GM21717 (cell line): Measurements from ENCODE around the gene PHLDB2.

Experiments
- ATAC-seq: cut with Tn5 transposase; IDR thresholded peaks from one replicate; pipeline ENCODE4 v1.9.1; 2021; ENCODE audit warnings: mild to moderate bottlenecking, moderate library complexity; ENCODE audit not compliant: unreplicated experiment

PHLDB2 gene

DNA sequence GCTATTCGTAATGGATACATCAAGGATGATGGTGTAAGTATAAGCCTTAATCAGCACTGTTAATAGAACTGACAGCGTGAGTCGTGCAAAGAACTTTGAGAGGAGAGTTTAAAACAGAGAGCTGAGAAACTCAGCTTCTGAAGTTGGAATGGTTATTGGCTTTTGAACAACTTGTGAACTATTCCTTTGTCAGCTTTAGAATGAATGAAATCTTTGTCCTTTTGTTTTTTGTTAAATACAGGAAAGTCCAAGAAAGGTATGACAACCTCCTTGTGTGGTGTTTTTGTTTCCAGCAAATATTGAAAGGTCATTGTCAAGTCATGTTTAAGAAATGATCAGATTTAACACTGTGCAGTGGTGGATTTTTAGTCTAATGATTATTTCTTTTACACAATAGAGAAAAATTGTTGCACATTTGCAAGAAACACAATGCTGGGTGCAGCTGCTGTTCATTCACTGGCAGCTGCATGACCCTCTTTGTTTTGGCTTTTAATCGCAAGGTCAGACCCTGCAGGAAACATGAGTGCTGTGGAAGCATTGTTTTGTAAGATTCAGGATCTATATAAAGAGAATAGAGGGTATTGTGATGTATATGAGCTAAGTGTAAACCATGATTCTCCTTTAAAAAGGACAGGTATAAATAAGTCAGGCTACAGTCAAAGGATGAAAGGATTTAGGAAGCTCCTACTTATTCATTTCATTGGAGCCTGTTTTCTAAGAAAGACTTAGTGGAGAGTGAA lies 98.1 kb downstream of the PHLDB2 start:
- ATAC-seq = no peak

DNA sequence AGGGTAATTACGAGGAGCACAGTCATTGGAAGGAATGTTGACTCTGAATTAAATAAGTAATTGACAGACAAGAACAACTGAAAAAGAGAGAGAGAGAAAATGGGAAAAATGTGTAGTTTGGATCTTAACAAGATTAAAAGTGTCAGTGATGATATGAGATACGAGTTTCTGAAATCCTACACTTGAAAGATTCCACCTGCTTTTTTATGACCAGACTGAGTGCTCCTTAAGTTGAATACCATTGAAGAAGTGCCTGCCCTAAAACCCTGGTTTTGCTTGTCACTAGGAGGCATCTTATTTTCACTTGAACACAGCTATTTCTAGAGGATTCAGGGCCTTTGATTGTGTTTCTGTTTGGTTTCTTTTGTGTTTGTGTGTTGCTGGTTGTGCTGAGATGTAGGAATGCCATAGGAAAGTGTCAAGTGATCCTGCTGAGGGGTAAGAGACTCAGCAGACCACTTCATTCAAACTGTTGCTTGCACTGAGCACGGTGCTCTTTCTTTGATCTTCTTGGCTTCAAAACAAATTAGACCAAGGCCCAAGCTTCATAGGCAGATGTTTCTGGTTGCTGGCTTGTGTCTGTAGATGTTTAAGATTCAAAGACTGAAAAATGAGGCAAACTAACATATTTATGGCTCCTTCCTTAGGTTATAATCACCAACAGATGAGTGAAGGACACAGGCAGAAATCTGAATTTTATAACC lies 102.5 kb downstream of the PHLDB2 start:
- ATAC-seq = no peak

DNA sequence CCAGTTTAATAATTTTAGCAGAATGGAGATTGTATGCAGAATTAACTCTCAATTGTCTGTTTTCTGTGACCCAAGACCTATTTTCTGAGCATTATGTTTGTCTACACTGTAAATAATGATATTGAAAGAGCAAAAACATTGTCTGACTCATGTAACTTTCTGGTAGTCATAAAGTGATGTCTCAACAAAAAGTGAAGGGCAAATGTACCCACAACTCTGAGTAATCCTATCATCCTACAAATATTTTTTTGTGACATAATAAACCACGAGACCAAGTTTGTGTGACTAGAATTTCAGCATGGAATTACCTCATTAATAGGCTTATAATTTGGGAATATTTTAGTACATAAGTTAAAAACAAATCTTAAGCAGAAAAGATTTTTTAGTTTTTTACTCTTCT lies 104.4 kb downstream of the PHLDB2 start:
- no peak for ATAC-seq

DNA sequence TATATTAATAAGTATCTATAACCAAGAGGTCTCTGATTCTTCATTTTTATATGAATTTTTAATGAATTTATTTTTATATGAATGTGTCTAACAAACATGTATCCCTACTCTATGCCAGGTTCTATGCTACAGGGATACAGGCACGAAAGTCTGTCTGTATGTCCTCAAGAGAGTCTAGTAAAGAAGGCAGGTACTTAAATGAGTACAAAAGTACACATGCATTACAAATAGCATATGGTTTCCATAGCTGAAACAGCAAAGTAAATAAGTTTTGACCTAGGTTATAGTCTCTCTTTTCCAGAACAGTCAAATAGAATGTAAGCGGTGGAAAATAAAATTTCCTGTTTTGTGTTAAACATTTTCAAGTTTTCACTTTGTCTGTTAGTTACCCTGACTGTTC lies 106.4 kb downstream of the PHLDB2 start:
- no peak for ATAC-seq

GRCh38 chr3:111967068-111967467 lies 108.0 kb downstream of the PHLDB2 start:
- ATAC-seq = no peak

GRCh38 chr3:111967651-111968274 lies 108.7 kb downstream of the PHLDB2 start:
- peak; percentile 93 for ATAC-seq

- ATAC-seq = no peak
Measured at GRCh38 chr3:111968319-111969054, 109.4 kb downstream of the PHLDB2 start.

- ATAC-seq = no peak
Measured at GRCh38 chr3:111970376-111970775, 111.3 kb downstream of the PHLDB2 start.

GRCh38 chr3:111971533-111972130 lies 112.6 kb downstream of the PHLDB2 start:
- ATAC-seq = no peak

DNA sequence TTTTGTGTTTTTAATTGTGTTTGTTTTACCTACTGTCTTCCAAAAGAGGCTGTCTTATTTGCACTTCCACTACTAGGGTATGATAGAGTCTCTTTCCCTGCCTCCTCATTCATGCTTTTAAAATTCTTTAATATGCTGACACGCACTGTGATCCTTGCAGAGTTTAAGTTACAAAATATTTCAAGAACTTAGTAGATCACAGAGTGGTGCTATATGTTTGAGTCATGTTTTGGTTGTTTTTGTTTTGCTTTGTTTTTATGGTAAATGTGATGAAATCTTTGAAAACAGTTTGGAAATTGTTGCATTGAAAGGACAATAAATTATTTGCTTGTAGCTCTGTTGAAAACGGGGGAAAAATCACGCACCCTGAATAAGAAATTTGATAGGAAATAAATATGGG lies 113.8 kb downstream of the PHLDB2 start:
- no peak for ATAC-seq

DNA sequence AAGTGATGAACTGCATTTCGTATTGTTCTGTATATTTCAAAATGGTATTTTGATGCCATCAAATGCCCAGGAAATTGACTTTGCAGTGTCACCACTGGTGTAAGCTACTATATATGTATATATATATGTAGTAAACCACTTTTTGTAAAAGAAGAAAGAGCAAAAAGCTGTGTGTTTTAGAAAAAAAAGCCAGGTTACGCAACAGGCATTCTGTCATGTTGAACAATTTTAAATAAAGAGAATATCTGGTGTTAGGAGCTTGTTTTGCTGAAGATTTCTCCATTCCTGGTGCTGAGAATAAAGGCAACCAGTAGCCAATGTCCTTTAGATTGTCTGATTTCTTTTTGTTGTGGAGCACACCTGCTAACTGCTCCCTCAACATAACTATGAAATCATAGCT lies 116.1 kb downstream of the PHLDB2 start:
- ATAC-seq = no peak

- ATAC-seq = no peak
Measured at GRCh38 chr3:111976254-111976653, 117.2 kb downstream of the PHLDB2 start.

- peak; percentile 96 for ATAC-seq
Measured at GRCh38 chr3:111978583-111979433, 119.7 kb downstream of the PHLDB2 start, which contains the start of gene ABHD10. Gene ABHD10 (plus strand): TSS chr3:111979026. CDS start chr3:111979062, 36 bp downstream.

- peak; percentile 34 for ATAC-seq
Measured at GRCh38 chr3:111979434-111980038, 120.5 kb downstream of the PHLDB2 start.

DNA sequence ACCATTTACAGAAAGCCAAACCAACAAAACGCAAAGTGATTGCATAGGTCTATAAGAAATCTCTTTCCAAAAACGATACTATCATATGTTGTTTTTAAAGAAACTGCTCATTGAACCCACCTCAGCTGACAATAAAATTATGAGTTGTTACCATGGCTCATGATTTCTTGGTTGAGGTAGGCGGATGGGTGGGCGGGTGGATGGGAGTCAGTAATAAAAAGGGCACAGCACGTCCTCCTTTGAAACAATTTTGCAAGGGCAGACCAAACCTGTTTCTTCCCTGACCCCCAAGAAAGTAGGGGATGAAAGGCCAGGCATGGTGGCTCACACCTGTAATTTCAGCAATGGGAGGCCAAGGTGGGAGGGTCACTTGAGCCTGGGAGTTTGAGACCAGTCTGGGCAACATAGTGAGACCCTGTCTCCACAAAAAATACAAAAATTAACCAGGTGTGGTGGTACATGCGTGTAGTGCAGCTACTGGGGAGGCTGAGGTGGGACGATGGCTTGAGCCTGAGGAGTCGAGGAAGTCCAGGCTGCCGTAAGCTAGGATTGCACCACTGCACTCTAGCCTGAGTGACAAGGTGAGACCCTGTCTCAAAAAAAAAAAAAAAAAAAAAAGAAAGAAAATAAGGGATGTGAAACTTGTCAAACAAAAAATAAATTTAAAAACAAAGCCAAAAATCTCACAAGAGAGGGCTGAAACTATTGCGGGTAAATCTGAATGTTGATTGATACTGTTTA lies 121.8 kb downstream of the PHLDB2 start:
- ATAC-seq = no peak

DNA sequence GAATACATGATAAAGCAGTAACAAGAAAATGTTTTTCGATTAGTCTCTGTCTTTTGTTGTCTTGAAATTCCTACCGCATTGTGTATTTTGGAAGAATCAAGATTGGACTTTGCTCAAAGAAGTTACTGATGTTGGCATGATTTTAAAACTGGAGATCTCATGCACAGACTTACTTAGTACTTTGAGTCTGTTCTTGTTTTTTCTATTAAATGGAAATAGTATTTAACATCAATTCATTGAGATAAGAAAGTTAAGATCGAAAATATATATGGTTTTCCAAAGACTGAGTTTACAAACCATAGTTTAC lies 122.3 kb downstream of the PHLDB2 start:
- ATAC-seq = no peak

- no peak for ATAC-seq
Measured at GRCh38 chr3:111984636-111985298, 125.7 kb downstream of the PHLDB2 start.

DNA sequence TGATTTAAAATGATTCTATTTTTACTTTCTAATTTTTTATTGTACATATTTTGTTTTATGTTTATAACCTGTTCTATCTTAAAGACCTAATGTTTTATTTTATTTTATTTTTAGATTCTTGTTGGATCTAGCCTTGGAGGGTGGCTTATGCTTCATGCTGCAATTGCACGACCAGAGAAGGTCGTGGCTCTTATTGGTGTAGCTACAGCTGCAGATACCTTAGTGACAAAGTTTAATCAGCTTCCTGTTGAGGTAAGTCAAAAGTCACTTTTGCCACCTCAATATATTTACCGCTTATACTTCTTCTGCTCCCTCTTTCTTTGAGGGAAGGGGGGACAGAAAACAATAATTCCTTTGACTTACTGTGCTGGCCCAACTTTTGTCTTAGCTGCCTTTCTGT lies 127.7 kb downstream of the PHLDB2 start:
- ATAC-seq = no peak
